Uterus (tissue), 2 donors: Measurements from ENCODE around the gene UBE2D4.

Source experiments
- POLR2A ChIP-seq, 2 donors: fragments of 450-650 bp; IDR thresholded peaks; one replicate each; pipeline ENCODE4 v1.6.1; 2016; ENCODE audit warnings: antibody characterized with exemption in 2 of 2, mild to moderate bottlenecking in 1 of 2, moderate library complexity in 1 of 2
- TF ChIP-seq, protein P1 (sequence below), 4 experiments: fragments of 200-600 bp in 2 of 4; fragments of 450-650 bp in 2 of 4; sonication (generic) in 2 of 4; IDR thresholded peaks; one replicate each; pipeline ENCODE4 v1.5.1; 2016 to 2019; ENCODE audit warnings: antibody characterized with exemption in 4 of 4, mild to moderate bottlenecking in 2 of 4, moderate library complexity in 1 of 4

DNA sequence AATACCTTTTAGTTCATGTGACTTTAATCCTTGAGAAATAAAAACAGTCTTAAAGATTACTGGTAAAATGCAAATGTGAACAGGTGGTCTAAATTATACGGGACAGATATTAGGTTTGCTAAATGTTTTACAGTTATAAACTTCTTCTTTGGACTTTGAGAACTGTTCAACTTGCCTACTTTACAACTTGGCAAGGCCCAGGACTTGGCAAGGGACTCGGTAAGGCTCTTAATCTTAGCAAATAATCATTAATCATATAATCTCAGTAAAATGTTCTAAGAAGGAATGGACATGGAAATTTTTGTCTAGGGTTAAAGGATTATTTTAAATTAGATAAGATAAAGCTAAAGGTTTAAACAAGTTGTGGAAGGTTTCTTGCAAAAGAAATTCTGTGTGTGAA lies 4.8 kb upstream of the UBE2D4 start:
- TF ChIP-seq, protein P1, sequence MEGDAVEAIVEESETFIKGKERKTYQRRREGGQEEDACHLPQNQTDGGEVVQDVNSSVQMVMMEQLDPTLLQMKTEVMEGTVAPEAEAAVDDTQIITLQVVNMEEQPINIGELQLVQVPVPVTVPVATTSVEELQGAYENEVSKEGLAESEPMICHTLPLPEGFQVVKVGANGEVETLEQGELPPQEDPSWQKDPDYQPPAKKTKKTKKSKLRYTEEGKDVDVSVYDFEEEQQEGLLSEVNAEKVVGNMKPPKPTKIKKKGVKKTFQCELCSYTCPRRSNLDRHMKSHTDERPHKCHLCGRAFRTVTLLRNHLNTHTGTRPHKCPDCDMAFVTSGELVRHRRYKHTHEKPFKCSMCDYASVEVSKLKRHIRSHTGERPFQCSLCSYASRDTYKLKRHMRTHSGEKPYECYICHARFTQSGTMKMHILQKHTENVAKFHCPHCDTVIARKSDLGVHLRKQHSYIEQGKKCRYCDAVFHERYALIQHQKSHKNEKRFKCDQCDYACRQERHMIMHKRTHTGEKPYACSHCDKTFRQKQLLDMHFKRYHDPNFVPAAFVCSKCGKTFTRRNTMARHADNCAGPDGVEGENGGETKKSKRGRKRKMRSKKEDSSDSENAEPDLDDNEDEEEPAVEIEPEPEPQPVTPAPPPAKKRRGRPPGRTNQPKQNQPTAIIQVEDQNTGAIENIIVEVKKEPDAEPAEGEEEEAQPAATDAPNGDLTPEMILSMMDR (IDR thresholded peaks at IDR 0.05) = no peak
- TF ChIP-seq POLR2A (IDR thresholded peaks at IDR 0.05) = no peak
